ENCODE measurements around the gene GRIN1. TPM values are rescaled to one million over a fixed set of nuclear protein-coding genes. Genes with fewer than 3 reads are reported as not detected.
A peak's percentile ranks its signal among the peaks of the same experiment; 100 is the strongest.

The GRIN1 gene
- 1 to 10 TPM in 1 of 6 experiments, under 1 TPM in 2, not detected in 3; 0.51 to 1.1 (median 0.66) TPM for total RNA-seq (2021; fragmentation: NEBNext Ultra II Directional; extraction: Animal tissue kit (Norgen Biotek cat#: 25700))
- long read RNA-seq, result 0 reads

GRCh38 chr9:137138722-137139467, at the start of gene GRIN1:
Gene GRIN1 (plus strand): TSS chr9:137139154. CDS start chr9:137139487, 333 bp downstream.
- Mint-ChIP-seq H3K4me3 (no peak within 1 kb of the TSS), H3K4me1 (ENCODE audit: low read depth) (no peaks in the 10 kb centered on the region), H3K27me3 (ENCODE audit: insufficient read depth) (peaks cover 31% of the 10 kb centered on the region), H3K36me3 (ENCODE audit: low read depth) (no peaks in the 10 kb centered on the region), H3K27ac (no peak within 1 kb of the TSS), H3K9me3 (no peaks in the 10 kb centered on the region)
- TF ChIP-seq, protein P1, sequence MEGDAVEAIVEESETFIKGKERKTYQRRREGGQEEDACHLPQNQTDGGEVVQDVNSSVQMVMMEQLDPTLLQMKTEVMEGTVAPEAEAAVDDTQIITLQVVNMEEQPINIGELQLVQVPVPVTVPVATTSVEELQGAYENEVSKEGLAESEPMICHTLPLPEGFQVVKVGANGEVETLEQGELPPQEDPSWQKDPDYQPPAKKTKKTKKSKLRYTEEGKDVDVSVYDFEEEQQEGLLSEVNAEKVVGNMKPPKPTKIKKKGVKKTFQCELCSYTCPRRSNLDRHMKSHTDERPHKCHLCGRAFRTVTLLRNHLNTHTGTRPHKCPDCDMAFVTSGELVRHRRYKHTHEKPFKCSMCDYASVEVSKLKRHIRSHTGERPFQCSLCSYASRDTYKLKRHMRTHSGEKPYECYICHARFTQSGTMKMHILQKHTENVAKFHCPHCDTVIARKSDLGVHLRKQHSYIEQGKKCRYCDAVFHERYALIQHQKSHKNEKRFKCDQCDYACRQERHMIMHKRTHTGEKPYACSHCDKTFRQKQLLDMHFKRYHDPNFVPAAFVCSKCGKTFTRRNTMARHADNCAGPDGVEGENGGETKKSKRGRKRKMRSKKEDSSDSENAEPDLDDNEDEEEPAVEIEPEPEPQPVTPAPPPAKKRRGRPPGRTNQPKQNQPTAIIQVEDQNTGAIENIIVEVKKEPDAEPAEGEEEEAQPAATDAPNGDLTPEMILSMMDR (IDR thresholded peaks at IDR 0.05), result no peak
- no peak for DNase-seq

GRCh38 chr9:137089232-137089947, 49.6 kb upstream of the GRIN1 start:
- Mint-ChIP-seq H3K36me3 (ENCODE audit: low read depth) (peaks cover 9% of the 10 kb centered on the region; the same call in 1 of the 2 replicates), H3K27ac (no peak overlapping the region), H3K4me3 (no peak overlapping the region), H3K9me3 (no peaks in the 10 kb centered on the region), H3K4me1 (ENCODE audit: low read depth) (peaks cover 34% of the 10 kb centered on the region), H3K27me3 (ENCODE audit: insufficient read depth) (no peaks in the 10 kb centered on the region; the same call in none of the 2 replicates)
- DNase-seq, result no peak
- TF ChIP-seq, protein P1 (IDR thresholded peaks at IDR 0.05), result no peak

DNA sequence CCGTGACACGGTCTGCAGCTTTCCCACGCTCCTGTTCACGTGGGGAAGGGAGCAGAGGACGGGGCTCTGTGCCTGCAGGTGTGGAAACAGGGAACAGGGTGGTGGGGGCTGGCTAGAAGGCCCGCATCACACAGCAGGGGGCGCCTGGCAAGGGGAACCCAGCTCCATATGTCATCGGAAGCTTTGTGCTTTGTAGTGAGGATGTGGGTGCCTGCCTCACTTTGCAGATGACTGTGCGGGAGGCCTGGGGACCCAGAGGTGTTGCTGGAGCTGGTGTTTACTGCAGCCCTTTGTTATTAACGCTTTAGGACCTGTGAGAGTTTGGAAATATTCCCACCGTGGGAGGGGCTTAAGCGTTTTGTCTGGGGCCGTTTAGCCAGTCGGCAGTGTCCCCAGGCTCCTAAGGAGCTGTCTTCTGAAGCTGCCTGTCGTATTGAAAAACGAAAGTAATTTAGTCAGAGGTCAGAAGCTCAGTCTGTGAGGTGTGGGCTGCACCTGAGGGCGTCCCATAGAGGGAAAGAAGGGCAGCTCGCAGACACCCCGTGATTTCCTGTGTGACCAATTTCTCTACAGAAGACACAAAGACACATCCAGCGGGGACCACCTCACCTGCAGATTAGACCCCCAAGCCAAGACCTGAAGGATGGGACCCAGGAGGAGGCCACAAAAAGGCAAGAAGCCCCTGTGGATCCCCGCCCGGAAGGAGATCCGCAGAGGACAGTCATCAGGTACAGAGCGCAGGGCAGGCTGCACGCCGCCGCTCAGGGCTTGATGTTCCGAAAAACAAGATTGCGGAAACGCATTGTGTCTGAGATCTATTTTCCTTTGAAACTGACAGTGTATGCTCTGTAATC, 43.1 kb upstream of the GRIN1 start:
- H3K4me1 Mint-ChIP-seq (ENCODE audit: low read depth), result no peaks in the 10 kb centered on the region
- H3K4me3 Mint-ChIP-seq, result no peak overlapping the region
- no peak overlapping the region for H3K27ac Mint-ChIP-seq
- no peaks in the 10 kb centered on the region for H3K27me3 Mint-ChIP-seq (ENCODE audit: insufficient read depth)
- H3K36me3 Mint-ChIP-seq (ENCODE audit: low read depth), result peaks cover 22% of the 10 kb centered on the region
- DNase-seq, result no peak
- H3K9me3 Mint-ChIP-seq, result no peaks in the 10 kb centered on the region
- TF ChIP-seq, protein P1 (IDR thresholded peaks at IDR 0.05), result peak; percentile 43; the same call in 1 of the 2 replicates

GRCh38 chr9:137096785-137097546, 42.0 kb upstream of the GRIN1 start:
- Mint-ChIP-seq H3K4me1 (ENCODE audit: low read depth) (no peaks in the 10 kb centered on the region), H3K36me3 (ENCODE audit: low read depth) (peaks cover 22% of the 10 kb centered on the region), H3K27me3 (ENCODE audit: insufficient read depth) (no peaks in the 10 kb centered on the region), H3K9me3 (no peaks in the 10 kb centered on the region), H3K27ac (no peak overlapping the region), H3K4me3 (no peak overlapping the region)
- DNase-seq, result no peak
- TF ChIP-seq, protein P1 (IDR thresholded peaks at IDR 0.05), result no peak
